Measurements from ENCODE around the gene MT1A.

MT1A gene

GRCh38 chr16:56637814-56638750 is at the start of gene MT1A:
Gene MT1A (plus strand): TSS chr16:56638666. CDS start chr16:56638739, 73 bp downstream.
- DNase-seq = peak; percentile 72

- DNase-seq = no peak
Observed at GRCh38 chr16:56588781-56589140, 49.7 kb upstream of the MT1A start.

GRCh38 chr16:56589141-56590039 is 49.1 kb upstream of the MT1A start, which contains the start of gene MT3:
Gene MT3 (plus strand): TSS chr16:56589528. CDS start chr16:56589591, 63 bp downstream.
- DNase-seq = peak; percentile 35

- DNase-seq = no peak
Observed at GRCh38 chr16:56591377-56592060, 46.9 kb upstream of the MT1A start.

- DNase-seq = no peak
Observed at GRCh38 chr16:56593573-56594291, 44.7 kb upstream of the MT1A start.

GRCh38 chr16:56594292-56594619 is 44.2 kb upstream of the MT1A start:
- no peak for DNase-seq

- no peak for DNase-seq
Observed at GRCh38 chr16:56600398-56600999, 38.0 kb upstream of the MT1A start.

GRCh38 chr16:56601325-56601724 is 37.1 kb upstream of the MT1A start:
- no peak for DNase-seq

GRCh38 chr16:56603589-56603988 is 34.9 kb upstream of the MT1A start:
- no peak for DNase-seq

GRCh38 chr16:56604966-56605365 is 33.5 kb upstream of the MT1A start:
- no peak for DNase-seq

GRCh38 chr16:56605475-56605874 is 33.0 kb upstream of the MT1A start:
- no peak for DNase-seq

- DNase-seq = peak; percentile 31
Observed at GRCh38 chr16:56606071-56606475, 32.4 kb upstream of the MT1A start.

- no peak for DNase-seq
Observed at GRCh38 chr16:56606476-56607108, 31.9 kb upstream of the MT1A start.

GRCh38 chr16:56607109-56607618 is 31.3 kb upstream of the MT1A start:
- DNase-seq = peak; percentile 79

GRCh38 chr16:56607675-56608042 is 30.8 kb upstream of the MT1A start:
- DNase-seq = no peak

GRCh38 chr16:56608043-56608875 is 30.2 kb upstream of the MT1A start, which contains the start of gene MT2A:
Gene MT2A (plus strand): TSS chr16:56608584. CDS start chr16:56608656, 72 bp downstream.
- peak; percentile 95 for DNase-seq

- DNase-seq = peak; percentile 39
Observed at GRCh38 chr16:56608876-56609462, 29.5 kb upstream of the MT1A start.

- DNase-seq = peak; percentile 85
Observed at GRCh38 chr16:56609463-56609921, 29.0 kb upstream of the MT1A start.

- DNase-seq = peak; percentile 62
Observed at GRCh38 chr16:56610017-56610608, 28.4 kb upstream of the MT1A start.

Data from femur (tissue), 1 donor.